NCI-H2029 (cell line): ENCODE measurements around the gene OCIAD1.
"Not testable (repeated sequence)": the region's sequence is repeated elsewhere in the genome, so short reads cannot be mapped to it uniquely, and the experiment has no call there.

Source experiments
- DNase-seq: peaks from one replicate; lab custom pipeline; 2025; lab: John Stamatoyannopoulos, UW

OCIAD1 gene

DNA sequence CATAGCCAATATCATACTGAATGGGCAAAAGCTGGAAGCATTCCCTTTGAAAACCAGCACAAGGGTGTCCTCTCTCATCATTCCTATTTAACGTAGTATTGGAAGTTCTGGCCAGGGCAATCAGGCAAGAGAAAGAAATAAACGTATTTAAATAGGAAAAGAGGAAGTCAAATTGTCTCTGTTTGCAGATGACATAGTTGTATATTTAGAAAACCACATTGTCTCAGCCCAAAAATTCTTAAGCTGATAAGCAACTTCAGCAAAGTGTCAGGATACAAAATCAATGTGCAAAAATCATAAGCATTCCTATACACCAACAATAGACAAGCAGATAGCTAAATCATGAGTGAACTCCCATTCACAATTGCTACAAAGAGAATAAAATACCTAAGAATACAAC, 9.5 kb upstream of the OCIAD1 start:
- DNase-seq = not testable (repeated sequence)

DNA sequence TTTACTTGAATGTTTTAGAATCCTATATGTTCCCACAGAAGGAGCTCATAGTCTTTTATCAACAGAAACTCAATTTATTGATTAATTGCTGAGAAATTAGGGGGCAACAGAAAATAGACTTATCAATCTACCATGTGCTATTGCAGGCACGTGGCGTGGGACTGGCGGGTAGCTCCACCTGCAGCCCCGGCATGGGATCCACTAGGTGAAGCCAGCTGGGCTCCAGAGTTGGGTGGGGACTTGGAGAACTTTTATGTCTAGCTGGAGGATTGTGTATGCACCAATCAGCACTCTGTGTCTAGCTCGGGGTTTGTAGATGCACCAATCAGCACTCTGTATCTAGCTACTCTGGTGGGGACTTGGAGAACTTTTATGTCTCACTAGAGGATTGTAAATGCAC, 3.3 kb upstream of the OCIAD1 start:
- no peak for DNase-seq

DNA sequence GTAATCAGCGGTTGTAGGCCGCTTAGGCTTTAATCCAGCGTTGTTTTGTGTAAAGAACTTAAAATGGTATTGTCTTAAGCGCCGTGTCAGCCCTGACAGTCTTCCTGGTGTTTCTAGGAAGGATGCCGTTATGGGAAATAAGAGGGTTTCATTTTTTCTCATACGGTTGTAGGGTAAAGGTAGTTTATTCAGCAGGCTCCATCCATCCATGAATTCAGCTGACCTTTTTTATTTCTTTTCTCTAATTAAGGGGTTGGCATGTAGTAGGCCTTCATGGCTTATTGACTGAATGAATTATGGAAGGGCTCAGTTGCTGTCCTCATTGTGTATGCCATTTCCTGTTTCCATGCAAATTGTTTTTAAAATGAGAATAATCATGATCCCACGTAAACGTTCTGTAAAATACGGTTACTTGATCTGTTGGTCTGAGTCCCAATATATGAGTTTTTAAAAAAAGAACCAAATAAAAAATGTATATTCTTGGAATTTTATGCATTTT, 693 bp downstream of the OCIAD1 start:
- peak; percentile 5 for DNase-seq

DNA sequence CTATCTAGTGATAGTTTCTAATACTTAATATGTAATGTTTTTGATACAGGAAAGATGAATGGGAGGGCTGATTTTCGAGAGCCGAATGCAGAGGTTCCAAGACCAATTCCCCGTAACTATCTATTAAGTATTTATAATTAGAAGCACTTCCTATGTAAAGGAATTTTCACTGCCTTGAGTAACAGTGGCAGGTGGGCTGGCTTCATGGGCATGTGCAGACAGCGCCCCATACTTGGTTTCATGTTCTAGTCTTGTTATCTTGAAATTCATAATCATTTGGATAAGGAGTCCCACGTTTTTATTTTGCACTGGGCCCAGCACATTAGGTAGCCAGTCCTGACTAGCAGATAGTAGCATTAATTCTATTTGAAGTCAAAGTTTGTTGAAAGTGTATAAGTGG, 1.7 kb downstream of the OCIAD1 start:
- DNase-seq = no peak

DNA sequence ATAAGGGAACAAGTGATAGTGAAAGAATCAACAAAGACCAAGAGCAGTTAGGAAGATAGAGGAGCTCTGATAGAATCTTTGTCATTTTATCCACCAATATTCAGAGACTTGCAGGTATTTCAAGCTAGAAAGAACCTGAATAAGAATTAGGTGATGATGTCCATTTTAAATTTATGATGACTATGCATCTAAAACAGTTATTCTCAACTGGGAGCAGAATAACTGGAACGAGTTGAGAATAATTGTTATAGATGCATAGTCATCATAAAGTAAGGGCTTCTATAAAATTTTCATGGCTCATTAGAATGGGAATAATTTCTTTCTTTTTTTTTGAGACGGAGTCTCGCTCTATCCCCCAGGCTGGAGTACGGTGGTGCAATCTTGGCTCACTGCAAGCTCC, 5.8 kb downstream of the OCIAD1 start:
- DNase-seq = no peak

DNA sequence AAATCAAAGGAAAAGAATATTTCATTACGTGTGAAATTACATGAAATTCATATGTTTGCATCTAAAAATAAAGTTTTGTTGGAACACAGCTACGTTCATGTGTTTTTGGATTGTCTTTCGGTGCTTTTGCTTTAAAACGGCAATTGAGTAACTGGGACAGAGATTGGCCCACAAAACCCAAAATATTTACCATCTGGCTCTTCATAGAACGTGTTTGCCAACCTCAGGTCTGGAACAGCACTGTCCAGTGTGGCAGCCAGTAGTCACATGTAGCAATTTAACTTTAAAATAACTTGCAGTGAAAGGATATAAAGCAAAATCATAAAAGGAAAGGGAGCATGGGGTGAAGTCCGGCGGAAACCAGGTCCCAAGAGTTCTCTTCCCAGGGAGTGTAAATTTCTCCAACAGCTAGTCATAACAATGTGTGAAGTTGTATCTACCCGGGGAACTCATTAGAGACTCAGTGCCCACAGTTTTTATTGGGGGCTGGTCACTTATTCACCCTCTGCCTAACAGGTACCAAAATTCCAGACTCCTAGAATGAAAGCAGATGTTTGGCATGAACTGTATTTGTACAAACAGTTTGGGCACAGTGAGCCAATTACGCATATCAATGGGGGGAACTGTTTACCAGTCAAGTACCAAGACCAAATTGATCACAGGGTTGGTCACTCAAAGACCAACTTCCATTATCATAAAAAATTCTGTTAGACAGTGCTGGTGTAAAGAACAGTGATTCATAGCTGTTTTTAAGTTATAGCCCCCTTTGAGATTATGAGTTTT, 10.3 kb downstream of the OCIAD1 start:
- DNase-seq = no peak

DNA sequence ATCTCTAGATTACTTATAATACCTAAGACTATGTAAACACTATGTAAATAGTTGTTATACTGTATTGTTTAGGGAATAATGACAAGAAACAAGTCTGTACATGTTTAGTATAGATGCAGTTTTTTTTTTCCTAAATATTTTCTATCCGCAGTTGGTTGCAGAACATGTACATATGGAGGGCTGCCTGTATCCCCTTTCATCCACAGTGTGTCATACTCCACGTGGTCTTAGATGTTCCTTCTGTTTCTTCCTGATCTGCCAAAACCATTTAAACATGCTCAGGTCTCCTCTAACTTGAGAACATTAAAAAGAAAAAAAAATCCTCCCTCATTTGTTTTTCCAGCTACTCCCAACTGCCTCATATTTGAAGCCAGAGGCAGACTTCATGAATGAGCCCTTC, 14.0 kb downstream of the OCIAD1 start:
- no peak for DNase-seq

DNA sequence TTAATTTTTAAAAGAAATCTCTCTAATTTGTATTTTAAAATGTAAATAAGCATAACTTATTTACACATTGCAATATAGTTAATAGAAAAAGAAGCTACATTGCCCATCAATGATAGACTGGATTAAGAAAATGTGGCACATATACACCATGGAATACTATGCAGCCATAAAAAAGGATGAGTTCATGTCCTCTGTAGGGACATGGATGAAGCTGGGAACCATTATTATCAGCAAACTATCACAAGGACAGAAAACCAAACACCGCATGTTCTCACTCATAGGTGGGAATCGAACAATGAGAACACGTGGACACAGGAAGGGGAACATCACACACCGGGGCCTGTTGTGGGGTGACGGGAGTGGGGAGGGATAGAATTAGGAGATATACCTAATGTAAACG, 17.9 kb downstream of the OCIAD1 start:
- DNase-seq = not testable (repeated sequence)

DNA sequence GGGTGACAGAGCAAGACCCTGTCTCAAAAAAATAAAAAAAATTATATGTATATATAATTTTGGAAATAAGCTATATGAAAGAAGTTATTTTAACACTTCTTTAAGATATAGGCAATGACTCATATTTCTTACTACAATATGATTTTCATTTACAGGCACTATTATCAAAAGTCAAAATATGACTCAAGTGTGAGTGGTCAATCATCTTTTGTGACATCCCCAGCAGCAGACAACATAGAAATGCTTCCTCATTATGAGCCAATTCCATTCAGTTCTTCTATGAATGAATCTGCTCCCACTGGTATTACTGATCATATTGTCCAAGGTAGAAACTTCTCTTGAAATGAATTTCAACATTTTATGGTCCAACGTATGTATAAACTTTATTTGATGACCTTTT, 20.8 kb downstream of the OCIAD1 start:
- DNase-seq = no peak

DNA sequence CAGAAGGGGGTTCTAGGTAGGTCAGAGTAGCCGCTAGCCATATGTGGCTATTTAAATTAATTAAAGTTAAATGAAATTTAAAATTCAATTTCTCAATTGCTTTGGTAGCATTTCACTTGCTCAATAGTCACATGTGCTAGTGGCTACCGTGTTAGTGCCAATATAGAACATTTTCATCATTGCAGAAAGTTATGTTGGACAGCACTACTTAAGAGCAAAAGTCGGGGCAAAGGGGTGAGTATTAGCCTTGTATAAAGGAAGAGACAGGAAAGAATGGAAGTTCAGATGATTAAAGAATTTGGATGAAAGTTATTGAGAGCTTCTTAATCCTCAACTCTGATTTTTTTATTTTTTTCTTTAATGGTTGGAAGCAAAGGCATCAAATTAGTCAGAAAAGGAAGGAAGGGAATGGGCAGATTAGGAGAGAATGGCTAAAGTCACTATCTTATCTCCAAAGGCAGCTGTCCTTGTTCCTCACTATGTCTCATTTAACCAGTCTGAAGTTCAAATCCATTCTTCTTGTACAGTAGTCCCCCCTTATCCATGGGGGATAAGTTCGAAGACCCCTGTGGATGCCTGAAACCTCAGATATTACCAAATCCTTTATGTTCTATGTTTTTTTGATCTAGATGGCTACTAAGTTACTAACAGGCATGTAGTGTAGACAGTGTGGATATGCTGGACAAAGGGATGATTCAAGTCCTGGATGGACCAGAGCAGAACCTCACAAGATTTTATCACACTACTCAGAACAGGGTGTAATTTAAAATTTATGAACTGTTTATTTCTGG, 22.9 kb downstream of the OCIAD1 start:
- no peak for DNase-seq

DNA sequence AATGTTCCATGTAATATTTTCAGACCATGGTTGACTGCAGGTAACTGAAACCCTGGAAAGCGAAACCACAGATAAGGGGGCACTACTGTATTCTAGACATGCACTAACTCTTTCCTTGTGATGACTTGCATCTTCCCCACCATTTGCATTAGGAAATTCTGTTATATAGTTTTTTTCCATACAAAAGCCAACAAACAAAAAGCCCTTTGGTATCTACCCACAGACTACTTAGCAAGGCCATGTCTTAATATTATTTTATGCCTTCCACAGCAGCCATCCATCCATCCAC, 23.5 kb downstream of the OCIAD1 start:
- DNase-seq = no peak

DNA sequence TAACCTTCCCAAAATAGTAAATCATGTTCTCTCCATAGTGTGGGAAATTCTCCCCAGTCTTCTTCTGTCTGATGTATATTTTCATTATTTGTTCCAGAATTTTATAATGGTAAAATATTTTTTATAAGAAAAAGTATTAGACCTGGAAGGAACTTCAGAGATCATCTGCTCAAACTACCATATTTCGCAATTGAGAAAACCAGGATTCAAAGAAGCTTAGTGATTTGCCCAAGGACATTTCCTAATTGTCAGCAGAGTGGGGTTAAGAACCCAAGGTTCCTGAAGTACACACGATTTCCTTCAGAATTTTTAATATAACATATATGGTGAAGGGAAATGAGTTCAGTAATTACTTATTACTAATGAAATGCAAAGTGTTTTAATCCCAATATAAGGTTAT, 24.1 kb downstream of the OCIAD1 start:
- DNase-seq = no peak

DNA sequence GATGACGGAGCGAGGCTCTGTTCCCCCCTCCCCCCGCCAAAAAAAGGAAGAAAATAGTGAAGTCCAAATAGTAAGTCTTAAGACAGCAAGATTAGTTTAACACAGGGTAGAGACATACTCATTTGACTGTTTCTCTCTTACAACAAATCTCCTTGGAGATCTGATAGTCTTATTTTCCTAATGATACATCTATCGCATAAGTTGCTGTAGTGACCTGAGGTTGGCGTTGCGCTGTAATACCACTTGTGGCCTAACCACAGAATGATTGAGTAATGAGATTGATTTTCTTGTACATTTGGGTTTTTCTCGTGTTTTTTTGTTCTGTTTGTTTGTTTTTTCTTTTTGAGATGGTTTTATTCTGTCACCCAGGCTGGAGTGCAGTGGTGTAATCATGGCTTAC, 27.2 kb downstream of the OCIAD1 start:
- no peak for DNase-seq

DNA sequence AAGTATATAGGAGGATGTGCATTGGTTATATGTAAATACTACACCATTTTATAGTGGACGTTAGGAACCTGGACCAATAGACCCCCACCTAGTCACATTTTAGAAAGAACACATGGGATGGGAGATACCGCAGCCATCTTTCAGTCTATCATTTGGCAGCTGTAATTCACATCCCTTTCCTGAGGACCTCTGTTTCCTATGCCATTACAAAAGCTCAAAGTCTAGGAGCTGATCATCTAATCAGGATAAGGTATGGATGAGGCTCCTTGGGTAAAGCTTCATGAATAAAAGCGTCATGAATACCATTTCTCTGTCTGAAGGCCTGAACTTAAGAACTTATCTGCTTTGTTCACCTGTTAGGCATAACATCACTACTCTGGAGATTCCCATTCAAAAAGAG, 31.1 kb downstream of the OCIAD1 start:
- no peak for DNase-seq

DNA sequence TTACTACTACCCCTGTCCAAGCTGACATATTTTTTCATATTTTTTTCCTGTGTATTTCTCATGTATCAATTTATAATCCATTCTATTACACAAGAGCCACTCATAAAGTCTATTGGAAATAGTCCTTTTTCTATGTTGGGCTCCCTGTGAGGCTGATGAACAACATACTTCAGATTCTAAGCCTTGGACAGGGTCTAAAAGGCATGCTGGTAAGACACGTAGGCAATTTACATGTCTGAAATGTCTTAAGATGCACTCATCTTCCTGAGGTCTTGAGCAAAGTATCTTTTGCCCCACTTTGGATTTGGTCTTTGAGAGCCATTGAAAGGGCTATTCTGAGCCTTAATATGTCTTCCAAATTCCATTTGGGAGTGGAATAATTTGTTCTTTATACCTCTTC, 31.8 kb downstream of the OCIAD1 start:
- DNase-seq = no peak

DNA sequence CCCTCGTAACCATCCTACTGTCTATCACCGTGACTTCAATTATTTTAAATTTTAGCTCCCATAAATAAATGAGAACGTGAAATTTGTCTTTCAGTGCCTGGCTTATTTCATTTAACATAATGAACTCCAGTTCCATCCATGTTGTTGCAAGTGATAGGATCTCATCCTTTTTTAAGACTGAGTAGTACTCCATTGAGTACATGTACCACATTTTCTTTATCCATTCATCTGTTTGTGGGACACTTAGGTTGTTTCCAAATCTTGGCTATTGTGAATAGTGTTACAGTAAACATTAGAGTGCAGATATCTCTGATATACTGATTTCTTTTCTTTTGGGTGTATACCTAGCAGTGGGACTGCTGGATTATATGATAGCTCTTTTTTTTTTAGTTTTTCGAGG, 32.8 kb downstream of the OCIAD1 start:
- DNase-seq = no peak

DNA sequence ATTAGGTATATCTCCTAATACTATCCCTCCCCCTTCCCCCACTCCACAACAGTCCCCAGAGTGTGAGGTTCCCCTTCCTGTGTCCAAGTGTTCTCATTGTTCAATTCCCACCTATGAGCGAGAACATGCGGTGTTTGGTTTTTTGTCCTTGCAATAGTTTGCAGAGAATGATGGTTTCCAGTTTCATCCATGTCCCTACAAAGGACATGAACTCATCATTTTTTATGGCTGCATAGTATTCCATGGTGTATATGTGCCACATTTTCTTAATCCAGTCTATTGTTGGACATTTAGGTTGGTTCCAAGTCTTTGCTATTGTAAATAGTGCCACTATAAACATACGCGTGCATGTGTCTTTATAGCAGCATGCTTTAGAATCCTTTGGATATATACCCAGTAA, 33.8 kb downstream of the OCIAD1 start:
- not testable (repeated sequence) for DNase-seq

DNA sequence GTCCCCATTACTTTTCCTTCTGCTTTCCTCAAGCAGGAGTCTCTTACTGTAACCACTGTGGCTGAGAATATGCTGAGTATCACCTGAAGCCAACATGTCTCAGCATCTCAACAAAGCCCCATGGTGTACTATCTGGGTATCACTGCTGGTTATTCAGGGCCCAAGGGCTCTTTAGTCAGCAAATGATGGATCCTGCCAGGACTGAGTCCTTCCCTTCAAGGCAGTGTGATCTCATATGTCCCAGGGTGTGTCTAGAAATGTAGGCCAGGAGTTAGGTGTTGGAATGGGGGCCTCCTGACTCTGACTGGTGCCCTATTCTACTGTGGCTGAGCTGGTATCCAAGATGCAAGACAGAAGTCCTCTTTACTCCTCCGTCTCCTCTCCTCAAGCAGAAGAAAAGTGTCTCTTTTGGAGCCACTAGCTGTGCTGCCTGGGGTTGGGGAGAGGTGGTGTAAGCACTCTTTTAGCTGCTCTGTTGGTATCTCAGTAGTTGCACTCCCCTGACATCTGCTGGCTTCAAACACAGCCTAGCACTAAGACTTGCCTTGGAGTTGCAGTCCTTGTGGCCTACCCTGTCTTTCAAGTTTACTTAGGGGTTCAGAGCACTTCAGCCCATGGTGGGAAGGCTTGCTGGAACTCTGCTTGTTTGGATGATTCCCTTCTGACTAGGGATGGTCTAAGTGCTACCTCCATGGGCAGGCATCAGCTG, 47.1 kb downstream of the OCIAD1 start:
- DNase-seq = no peak

DNA sequence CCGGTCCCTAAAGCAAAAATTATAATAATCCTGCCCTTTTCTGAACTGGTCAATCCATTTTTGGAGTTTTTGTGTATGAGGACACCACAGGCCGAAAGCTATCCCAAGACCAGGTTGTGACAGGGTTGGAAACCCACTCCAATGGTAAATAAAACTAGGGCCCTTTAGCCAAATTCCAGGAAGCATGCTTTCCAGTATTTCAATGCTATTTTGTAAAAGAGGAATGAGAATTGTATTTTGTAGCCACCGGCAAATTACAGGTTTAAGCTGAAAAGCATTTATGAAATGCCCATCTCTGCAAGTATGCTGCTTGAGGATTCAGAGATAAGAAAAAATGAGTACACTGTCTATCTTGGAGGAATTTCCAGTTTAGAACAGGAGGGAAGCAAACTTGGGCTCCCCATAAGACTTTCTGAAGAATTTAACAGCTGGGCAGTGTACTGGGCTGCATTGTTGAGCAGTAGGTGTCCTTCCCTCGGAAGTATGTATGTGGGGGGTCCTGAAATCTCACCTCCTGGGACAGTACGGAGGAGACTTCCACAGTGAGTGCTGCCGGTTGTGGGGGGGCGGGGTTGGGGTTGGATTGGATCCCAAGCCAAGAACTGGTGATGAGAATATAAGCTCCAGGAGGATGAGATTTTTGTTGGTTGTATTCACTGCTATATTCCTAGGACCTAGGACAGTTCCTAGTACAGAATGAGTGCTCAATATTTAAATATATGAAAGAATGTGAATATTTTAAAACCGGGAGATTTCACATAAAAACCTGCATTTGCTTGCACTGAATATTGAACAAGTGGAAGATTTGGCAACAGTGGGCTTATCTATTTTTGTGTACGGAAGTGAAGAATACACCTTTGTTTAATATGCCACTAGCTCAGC, 48.9 kb downstream of the OCIAD1 start:
- no peak for DNase-seq

DNA sequence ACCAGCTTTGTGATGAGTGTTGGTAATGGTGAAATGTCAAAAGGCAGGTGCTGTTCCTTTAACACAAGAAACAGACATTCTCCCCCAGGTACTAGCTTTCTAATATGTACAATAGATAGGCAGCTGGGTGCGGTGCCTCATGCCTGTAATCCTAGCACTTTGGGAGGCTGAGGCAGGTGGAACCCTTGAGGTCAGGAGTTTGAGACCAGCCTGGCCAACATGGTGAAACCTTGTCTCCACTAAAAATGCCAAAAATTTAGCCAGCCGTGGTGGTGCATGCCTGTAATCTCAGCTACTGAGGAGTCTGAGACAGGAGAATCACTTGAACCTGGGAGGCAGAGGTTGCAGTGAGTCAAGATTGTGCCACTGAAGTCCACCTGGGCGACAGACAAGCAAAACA, 50.8 kb downstream of the OCIAD1 start:
- not testable (repeated sequence) for DNase-seq

DNA sequence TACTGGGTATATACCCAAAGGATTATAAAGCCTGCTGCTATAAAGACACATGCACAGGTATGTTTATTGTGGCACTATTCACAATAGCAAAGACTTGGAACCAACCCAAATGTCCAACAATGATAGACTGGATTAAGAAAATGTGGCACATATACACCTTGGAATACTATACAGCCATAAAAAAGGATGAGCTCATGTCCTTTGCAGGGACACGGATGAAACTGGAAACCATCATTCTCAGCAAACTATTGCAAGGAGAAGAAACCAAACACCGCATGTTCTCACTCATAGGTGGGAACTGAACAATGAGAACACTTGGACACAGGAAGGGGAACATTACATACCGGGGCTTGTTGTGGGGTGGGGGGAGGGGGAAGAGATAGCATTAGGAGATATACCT, 58.9 kb downstream of the OCIAD1 start:
- not testable (repeated sequence) for DNase-seq

DNA sequence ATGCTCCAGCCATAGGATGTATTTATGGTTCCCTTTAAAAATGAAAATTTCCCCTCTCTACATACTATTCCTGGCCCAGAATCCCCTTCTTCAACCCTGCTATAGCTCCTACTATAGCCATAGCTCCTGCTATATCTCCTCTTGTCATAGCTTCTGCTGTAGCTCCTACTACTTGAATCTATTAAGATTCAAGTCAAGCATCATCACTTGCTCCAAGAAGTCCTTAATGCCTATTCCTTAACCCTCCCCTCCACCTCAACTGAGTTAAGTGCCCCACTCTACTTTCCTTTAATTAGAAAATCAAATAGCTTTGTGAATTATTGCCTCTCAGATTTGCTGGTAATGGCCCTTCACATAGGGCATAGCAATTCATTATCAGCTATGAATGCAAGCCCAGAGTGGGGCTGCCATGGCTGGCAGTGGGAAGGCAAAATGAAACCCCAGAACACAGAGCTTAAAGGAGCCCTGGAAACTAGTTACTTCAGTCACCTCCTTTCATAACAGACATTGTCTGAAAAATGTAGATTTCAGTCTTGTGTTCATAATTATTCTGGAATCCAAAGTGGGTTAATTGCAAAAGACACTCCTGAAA, 60.2 kb downstream of the OCIAD1 start:
- no peak for DNase-seq
